ENCODE data around the gene BCAR1. TPM values are rescaled to one million over a fixed set of nuclear protein-coding genes. Genes with fewer than 3 reads are reported as not detected.

Gene BCAR1
- total and polyA plus RNA-seq, 8 donors: 30.1 to 66.7 (median 48.9) TPM

DNA sequence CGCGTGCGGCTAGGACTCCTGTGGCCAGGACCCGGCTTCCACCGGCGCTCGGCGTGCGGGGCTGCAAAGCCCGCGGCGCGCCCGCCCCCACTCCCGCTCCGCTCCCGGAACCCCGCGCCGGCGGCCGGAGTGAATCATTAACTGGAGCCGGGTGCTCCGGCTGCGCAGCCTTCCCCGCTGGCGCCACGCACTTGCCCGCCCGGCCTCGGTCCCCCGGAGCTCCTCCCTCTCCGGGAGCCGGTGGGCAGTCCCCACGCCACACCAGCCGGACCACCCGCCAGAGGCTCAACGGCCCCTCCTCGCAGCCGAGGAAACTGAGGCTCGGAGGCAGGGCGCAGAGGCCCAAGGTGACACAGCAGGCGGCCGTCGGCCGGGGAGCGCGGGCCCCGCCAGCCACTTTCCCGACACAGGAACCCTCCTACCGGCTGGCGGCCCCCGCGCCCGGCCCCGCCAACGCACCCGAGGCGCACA is 580 bp downstream of the BCAR1 start:
- peaks cover 26 to 39% (median 32%) of the 10 kb centered on the region in 3 donors for H3K4me1 ChIP-seq
- H3K27ac ChIP-seq: peak overlapping the region; percentile 95 to 99 (median 97)
- TF ChIP-seq, protein P1, sequence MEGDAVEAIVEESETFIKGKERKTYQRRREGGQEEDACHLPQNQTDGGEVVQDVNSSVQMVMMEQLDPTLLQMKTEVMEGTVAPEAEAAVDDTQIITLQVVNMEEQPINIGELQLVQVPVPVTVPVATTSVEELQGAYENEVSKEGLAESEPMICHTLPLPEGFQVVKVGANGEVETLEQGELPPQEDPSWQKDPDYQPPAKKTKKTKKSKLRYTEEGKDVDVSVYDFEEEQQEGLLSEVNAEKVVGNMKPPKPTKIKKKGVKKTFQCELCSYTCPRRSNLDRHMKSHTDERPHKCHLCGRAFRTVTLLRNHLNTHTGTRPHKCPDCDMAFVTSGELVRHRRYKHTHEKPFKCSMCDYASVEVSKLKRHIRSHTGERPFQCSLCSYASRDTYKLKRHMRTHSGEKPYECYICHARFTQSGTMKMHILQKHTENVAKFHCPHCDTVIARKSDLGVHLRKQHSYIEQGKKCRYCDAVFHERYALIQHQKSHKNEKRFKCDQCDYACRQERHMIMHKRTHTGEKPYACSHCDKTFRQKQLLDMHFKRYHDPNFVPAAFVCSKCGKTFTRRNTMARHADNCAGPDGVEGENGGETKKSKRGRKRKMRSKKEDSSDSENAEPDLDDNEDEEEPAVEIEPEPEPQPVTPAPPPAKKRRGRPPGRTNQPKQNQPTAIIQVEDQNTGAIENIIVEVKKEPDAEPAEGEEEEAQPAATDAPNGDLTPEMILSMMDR (IDR thresholded peaks at IDR 0.05): no peak
- H3K4me3 ChIP-seq: peak overlapping the region; percentile 73 to 95 (median 88)
- FAIRE-seq (no peak), ATAC-seq (peak; percentile 70 to 78 (median 74)), DNase-seq (peak; percentile 71 to 92 (median 84))
- no peaks in the 10 kb centered on the region for H3K36me3 ChIP-seq
- H3K27me3 ChIP-seq: no peaks in the 10 kb centered on the region
- 0% methylated on average over 52 to 59 of the region's 59 CpGs for WGBS, 2 donors
- H3K9me3 ChIP-seq: no peaks in the 10 kb centered on the region
- intact Hi-C loops (cut with DNase I): loop anchor here in 2 of 3 donors (10.0 kb wide), 1 partner anchor 54 kb away; no protein-coding TSS in a partner anchor

DNA sequence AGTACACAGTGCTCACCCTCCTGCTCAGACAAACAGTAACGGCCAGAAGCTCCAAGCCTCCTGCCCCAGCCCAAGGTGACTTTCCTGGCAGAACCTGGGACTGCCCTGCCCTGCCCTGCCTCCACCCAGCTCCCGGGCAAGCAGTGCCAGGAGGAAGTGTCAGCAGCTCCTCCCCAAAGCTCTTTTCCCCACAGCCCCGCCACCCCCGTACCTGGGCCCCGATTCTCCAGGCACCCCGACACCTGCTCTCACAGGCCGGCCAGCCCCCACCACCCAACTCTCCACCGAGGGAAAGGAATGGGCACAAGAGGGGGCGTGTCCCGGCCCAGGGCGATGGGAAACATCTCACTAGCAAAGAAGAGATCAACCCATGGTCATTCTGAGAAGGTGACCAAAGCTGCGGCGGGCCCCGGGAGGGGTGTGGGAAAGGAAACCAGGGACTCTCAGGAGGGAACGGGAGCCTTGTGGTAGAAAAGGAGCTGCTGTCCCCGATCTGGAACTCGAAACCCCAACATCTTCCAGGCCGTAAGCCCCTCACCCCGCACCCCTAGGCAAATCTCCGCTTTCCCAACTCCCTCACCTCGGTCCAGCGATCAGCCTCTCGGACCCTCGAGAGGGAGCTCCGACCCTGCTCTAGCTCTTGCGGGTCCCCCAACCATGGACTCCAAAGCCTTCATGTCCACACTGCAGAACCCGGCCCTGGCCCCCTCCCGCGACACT is 1.2 kb downstream of the BCAR1 start:
- Histone ChIP-seq H3K4me3 (peak overlapping the region; percentile 73 to 95 (median 88)), H3K36me3 (no peaks in the 10 kb centered on the region), H3K27ac (peak overlapping the region; percentile 95 to 99 (median 97)), H3K4me1 (peaks cover 31 to 45% (median 34%) of the 10 kb centered on the region in 3 donors), H3K27me3 (no peaks in the 10 kb centered on the region), H3K9me3 (no peaks in the 10 kb centered on the region)
- ATAC-seq (peak; percentile 47 to 60 (median 54)), DNase-seq (peak; percentile 80 to 93 (median 84)), FAIRE-seq (no peak)
- WGBS, 2 donors: 1% methylated on average over 29 of the region's 29 CpGs
- TF ChIP-seq, protein P1 (IDR thresholded peaks at IDR 0.05): no peak
- intact Hi-C loops (cut with DNase I): loop anchor here in 2 of 3 donors (10.0 kb wide), 1 partner anchor 55 kb away; no protein-coding TSS in a partner anchor

DNA sequence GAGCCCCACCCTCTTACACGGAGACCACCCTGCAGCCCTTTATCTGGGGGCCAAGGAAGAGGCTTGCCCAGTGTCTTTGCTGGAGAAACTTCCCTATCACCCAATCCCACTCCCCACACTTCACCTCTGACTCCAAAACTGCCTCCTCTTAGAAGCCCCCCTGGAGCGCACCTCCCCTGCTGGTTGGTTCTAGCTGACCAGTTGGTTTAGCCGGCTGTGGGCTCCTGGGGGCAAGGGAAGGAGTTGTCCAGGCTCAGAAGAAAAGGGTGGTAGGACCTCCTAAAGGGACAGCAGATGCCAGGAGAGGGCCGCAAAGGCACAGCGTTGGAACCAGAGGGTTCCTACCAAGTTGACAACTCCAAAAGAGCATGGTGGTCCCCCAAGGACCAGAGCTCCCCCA is 2.0 kb downstream of the BCAR1 start:
- H3K4me3 ChIP-seq: peak overlapping the region in 2 of 4 donors; percentile 90 to 95
- H3K9me3 ChIP-seq: no peaks in the 10 kb centered on the region
- 58 to 63% methylated on average over 5 of the region's 5 CpGs for WGBS, 2 donors
- H3K27me3 ChIP-seq: no peaks in the 10 kb centered on the region
- DNase-seq (peak in 3 of 6 donors; percentile 16 to 54 (median 37)), ATAC-seq (no peak), FAIRE-seq (no peak)
- TF ChIP-seq, protein P1 (IDR thresholded peaks at IDR 0.05): no peak
- intact Hi-C loops (cut with DNase I): no loop called here
- no peaks in the 10 kb centered on the region for H3K36me3 ChIP-seq
- peak overlapping the region; percentile 95 to 99 (median 97) for H3K27ac ChIP-seq
- peaks cover 39 to 53% (median 42%) of the 10 kb centered on the region in 3 donors for H3K4me1 ChIP-seq

DNA sequence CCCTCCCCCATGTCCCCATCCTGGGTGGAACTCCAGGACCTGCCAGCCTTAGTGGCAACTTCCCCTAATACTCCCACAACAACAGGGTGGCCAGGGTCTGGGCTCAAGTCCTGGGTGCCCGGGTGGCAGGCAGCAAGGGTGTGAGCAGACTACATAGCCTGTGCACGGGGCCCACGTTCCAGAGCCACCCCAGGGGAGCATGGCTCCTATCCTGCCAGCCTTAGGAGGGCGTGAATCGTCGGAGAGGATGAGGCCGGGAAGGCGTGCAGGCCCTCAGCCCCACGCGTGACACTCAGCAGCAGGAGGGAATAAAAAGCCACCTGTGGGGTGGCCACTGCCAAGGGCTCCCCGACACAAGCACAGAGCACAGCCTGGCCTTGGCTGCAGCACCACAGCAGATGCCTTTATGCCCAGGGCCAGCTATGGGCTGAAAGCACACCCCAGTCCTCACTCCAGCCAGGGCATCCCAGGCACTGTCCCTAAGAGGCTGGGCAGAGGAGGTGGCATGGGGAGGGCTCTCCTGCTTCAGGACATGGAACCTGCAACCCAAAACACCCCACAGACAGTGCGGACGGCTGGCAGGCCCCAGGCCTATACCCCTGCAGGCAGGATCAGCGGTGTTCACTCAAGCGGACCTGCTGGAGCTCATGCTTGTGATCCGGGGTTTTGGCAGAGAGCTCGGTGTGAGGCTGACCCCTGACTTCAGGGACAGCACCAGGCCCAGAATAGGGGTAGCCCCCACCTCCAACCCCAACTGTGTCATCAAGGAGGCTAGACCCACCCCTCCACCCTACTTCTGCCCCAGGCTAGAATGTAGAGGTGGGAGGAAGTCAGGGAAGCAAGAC is 2.7 kb downstream of the BCAR1 start:
- no peaks in the 10 kb centered on the region for H3K9me3 ChIP-seq
- peaks cover 41 to 60% (median 49%) of the 10 kb centered on the region in 3 donors for H3K4me1 ChIP-seq
- peak overlapping the region in 1 of 4 donors; percentile 90 for H3K4me3 ChIP-seq
- DNase-seq: peak in 3 of 6 donors; percentile 28 to 75 (median 56)
- no peaks in the 10 kb centered on the region for H3K27me3 ChIP-seq
- ATAC-seq: no peak
- no peak for FAIRE-seq
- WGBS, 2 donors: 64 to 71% methylated on average over 17 of the region's 17 CpGs
- no peaks in the 10 kb centered on the region for H3K36me3 ChIP-seq
- H3K27ac ChIP-seq: peak overlapping the region in 3 of 4 donors; percentile 95 to 98 (median 96)
- intact Hi-C loops (cut with DNase I): no loop called here
- TF ChIP-seq, protein P1 (IDR thresholded peaks at IDR 0.05): no peak

Data from pancreas (tissue), 10 donors.